Placental pericyte (primary cell): ENCODE results near the gene DKKL1. TPM values are rescaled to one million over a fixed set of nuclear protein-coding genes. Genes with fewer than 3 reads are reported as not detected.

Experiments
- total RNA-seq: library from RNA; depleted of rRNA; stranded (reverse); fragments of >200 nt; gene quantifications from 2 replicates; pipeline ENCODE4 v1.2.3, GENCODE V29; 2012

DKKL1 gene
- not detected in 2 replicates for total RNA-seq

GRCh38 chr19:49363268-49364082 lies at the start of gene DKKL1:
TSS of gene DKKL1 (plus strand) at chr19:49363877. CDS start at chr19:49363999, 122 bp downstream.

GRCh38 chr19:49324801-49325576 lies 38.7 kb upstream of the DKKL1 start, which contains the start of gene SLC6A16:
TSS of gene SLC6A16 (minus strand) at chr19:49325191. CDS start at chr19:49311347, 13,844 bp downstream.

GRCh38 chr19:49335071-49335783 lies 28.4 kb upstream of the DKKL1 start, which contains the start of gene CD37:
TSS of gene CD37 (plus strand) at chr19:49335406. CDS start at chr19:49335541, 135 bp downstream.

GRCh38 chr19:49362048-49362928 lies 1.4 kb upstream of the DKKL1 start, which contains the start of gene TEAD2:
TSS of gene TEAD2 (minus strand) at chr19:49362416. CDS start at chr19:49360075, 2,341 bp downstream.

GRCh38 chr19:49387936-49388372 lies 24.3 kb downstream of the DKKL1 start, which contains the start of gene KASH5:
TSS of gene KASH5 (plus strand) at chr19:49388249. CDS start at chr19:49390884, 2,635 bp downstream.

GRCh38 chr19:49423071-49423984 lies 59.7 kb downstream of the DKKL1 start, which contains the start of gene PTH2:
TSS of gene PTH2 (minus strand) at chr19:49423441. CDS start at chr19:49423339, 102 bp downstream.

Other genes with a start within 250 kb of the DKKL1 start
- gene LIN7B, start 249.5 kb upstream of the DKKL1 start, total RNA-seq: 3.7 and 5.7 TPM in 2 replicates
- 0.66 and 1.3 TPM in 2 replicates for gene C19orf73, start 244.7 kb upstream of the DKKL1 start, total RNA-seq
- gene PPFIA3, start 244.3 kb upstream of the DKKL1 start, total RNA-seq: 1.1 and 3.1 TPM in 2 replicates
- gene HRC, start 208.5 kb upstream of the DKKL1 start, total RNA-seq: not detected in 2 replicates
- 8.8 and 15.9 TPM in 2 replicates for gene TRPM4, start 206.1 kb upstream of the DKKL1 start, total RNA-seq
- under 0.01 and 0.44 TPM in 2 replicates for gene SLC6A16, start 38.7 kb upstream of the DKKL1 start, total RNA-seq
- gene CD37, start 28.5 kb upstream of the DKKL1 start, total RNA-seq: not detected in 2 replicates
- gene TEAD2, start 1.5 kb upstream of the DKKL1 start, total RNA-seq: 18.2 and 44.2 TPM in 2 replicates
- under 0.01 TPM in 1 of 2 replicates, not detected in the other for gene KASH5, start 24.4 kb downstream of the DKKL1 start, total RNA-seq
- gene PTH2, start 59.6 kb downstream of the DKKL1 start, total RNA-seq: not detected in 2 replicates
- gene GFY, start 61.5 kb downstream of the DKKL1 start, total RNA-seq: not detected in 2 replicates
- not detected in 2 replicates for gene SLC17A7, start 77.7 kb downstream of the DKKL1 start, total RNA-seq
- gene PIH1D1, start 87.9 kb downstream of the DKKL1 start, total RNA-seq: 95.1 and 138 TPM in 2 replicates
- 30.4 and 40.1 TPM in 2 replicates for gene ALDH16A1, start 89.3 kb downstream of the DKKL1 start, total RNA-seq
- gene FLT3LG, start 110.3 kb downstream of the DKKL1 start, total RNA-seq: 4.8 and 6.9 TPM in 2 replicates
- 1,545 and 2,202 TPM in 2 replicates for gene RPL13A, start 123.7 kb downstream of the DKKL1 start, total RNA-seq
- gene RPS11, start 132.6 kb downstream of the DKKL1 start, total RNA-seq: 1,493 and 6,336 TPM in 2 replicates
- gene FCGRT, start 148.8 kb downstream of the DKKL1 start, total RNA-seq: 24.9 and 84.7 TPM in 2 replicates
- 142 and 264 TPM in 2 replicates for gene RCN3, start 164.1 kb downstream of the DKKL1 start, total RNA-seq
- 72.2 and 106 TPM in 2 replicates for gene NOSIP, start 216.7 kb downstream of the DKKL1 start, total RNA-seq
- 0.14 and 0.22 TPM in 2 replicates for gene PRRG2, start 217.4 kb downstream of the DKKL1 start, total RNA-seq
- 6.9 and 9.0 TPM in 2 replicates for gene PRR12, start 227.3 kb downstream of the DKKL1 start, total RNA-seq